Measurements from ENCODE around the gene RUSC1.
A peak's percentile ranks its signal among the peaks of the same experiment; 100 is the strongest.
"Not testable (repeated sequence)": the region's sequence is repeated elsewhere in the genome, so short reads cannot be mapped to it uniquely, and the experiment has no call there.

The RUSC1 gene

GRCh38 chr1:155323729-155324036 is 3.0 kb downstream of the RUSC1 start:
- peak; percentile 93 for DNase-seq

GRCh38 chr1:155324037-155324716 is 3.5 kb downstream of the RUSC1 start:
- DNase-seq, result peak; percentile 96

GRCh38 chr1:155324717-155325602 is 4.3 kb downstream of the RUSC1 start:
- DNase-seq, result peak; percentile 74

GRCh38 chr1:155325603-155325893 is 4.9 kb downstream of the RUSC1 start:
- peak; percentile 10 for DNase-seq

- DNase-seq, result no peak
Observed at GRCh38 chr1:155326020-155326526, 5.4 kb downstream of the RUSC1 start.

GRCh38 chr1:155326631-155327037 is 5.9 kb downstream of the RUSC1 start:
- no peak for DNase-seq

- DNase-seq, result no peak
Observed at GRCh38 chr1:155327981-155328380, 7.3 kb downstream of the RUSC1 start.

- not testable (repeated sequence) for DNase-seq
Observed at GRCh38 chr1:155328856-155329255, 8.2 kb downstream of the RUSC1 start.

- no peak for DNase-seq
Observed at GRCh38 chr1:155329980-155330598, 9.4 kb downstream of the RUSC1 start.

GRCh38 chr1:155334962-155335361 is 14.3 kb downstream of the RUSC1 start:
- DNase-seq, result no peak

GRCh38 chr1:155339515-155340097 is 18.9 kb downstream of the RUSC1 start:
- no peak for DNase-seq

- no peak for DNase-seq
Observed at GRCh38 chr1:155342842-155343241, 22.1 kb downstream of the RUSC1 start.

GRCh38 chr1:155352631-155353030 is 31.9 kb downstream of the RUSC1 start:
- no peak for DNase-seq

- no peak for DNase-seq
Observed at GRCh38 chr1:155360051-155360450, 39.4 kb downstream of the RUSC1 start.

GRCh38 chr1:155379180-155379579 is 58.5 kb downstream of the RUSC1 start:
- peak; percentile 1 for DNase-seq

GRCh38 chr1:155379631-155380090 is 59.0 kb downstream of the RUSC1 start:
- DNase-seq, result peak; percentile 55
